Muscle of arm (tissue), 12 donors: Measurements from ENCODE around the gene PSEN1. TPM values are rescaled to one million over a fixed set of nuclear protein-coding genes. Genes with fewer than 3 reads are reported as not detected.
A peak's percentile ranks its signal among the peaks of the same experiment; 100 is the strongest.

Experiments
- DNase-seq: peaks from one replicate; pipeline ENCODE4 v3.0.0-alpha.2; 2013
- polyA plus RNA-seq, 12 donors: library from polyadenylated mRNA; unstranded; fragments of 120-200 nt; gene quantifications; one replicate each; pipeline ENCODE4 v1.2.1, GENCODE V29; 2013; ENCODE audit not compliant: insufficient read length in 12 of 12

PSEN1 gene
- polyA plus RNA-seq, 12 donors: 29.2 to 46.9 (median 35.5) TPM; not detected in 1

GRCh38 chr14:73237786-73238423, 101.6 kb downstream of the PSEN1 start:
- DNase-seq: no peak

GRCh38 chr14:73238424-73238852, 102.1 kb downstream of the PSEN1 start:
- DNase-seq: no peak

GRCh38 chr14:73238941-73239340, 102.6 kb downstream of the PSEN1 start:
- no peak for DNase-seq

- DNase-seq: peak; percentile 45
Observed at GRCh38 chr14:73239393-73240241, 103.3 kb downstream of the PSEN1 start.

- DNase-seq: no peak
Observed at GRCh38 chr14:73240816-73241480, 104.6 kb downstream of the PSEN1 start.

GRCh38 chr14:73241481-73242165, 105.3 kb downstream of the PSEN1 start:
- DNase-seq: no peak

- DNase-seq: no peak
Observed at GRCh38 chr14:73242357-73242901, 106.1 kb downstream of the PSEN1 start.

GRCh38 chr14:73243341-73243740, 107.0 kb downstream of the PSEN1 start:
- DNase-seq: no peak

- DNase-seq: no peak
Observed at GRCh38 chr14:73243748-73244147, 107.4 kb downstream of the PSEN1 start.

- no peak for DNase-seq
Observed at GRCh38 chr14:73244541-73245290, 108.4 kb downstream of the PSEN1 start.

- no peak for DNase-seq
Observed at GRCh38 chr14:73245480-73246325, 109.4 kb downstream of the PSEN1 start.

GRCh38 chr14:73246387-73247150, 110.3 kb downstream of the PSEN1 start:
- no peak for DNase-seq

- no peak for DNase-seq
Observed at GRCh38 chr14:73248108-73248868, 112.0 kb downstream of the PSEN1 start.

GRCh38 chr14:73249108-73249507, 112.8 kb downstream of the PSEN1 start:
- DNase-seq: no peak

GRCh38 chr14:73249564-73250316, 113.4 kb downstream of the PSEN1 start:
- no peak for DNase-seq

- no peak for DNase-seq
Observed at GRCh38 chr14:73250317-73250713, 114.0 kb downstream of the PSEN1 start.

GRCh38 chr14:73250781-73251500, 114.6 kb downstream of the PSEN1 start:
- no peak for DNase-seq
